PFSK-1 (cell line): ENCODE data around the gene KCND1.

Source experiments
- FOXP2 ChIP-seq: optimal IDR thresholded peaks from 2 replicates; pipeline ENCODE3; 2011; ENCODE audit warnings: borderline replicate concordance, control low read depth, inconsistent platforms; ENCODE audit not compliant: insufficient read depth; ENCODE audit errors: extremely low read length, extremely low read depth
- POLR2AphosphoS5 ChIP-seq: IDR thresholded peaks from 2 replicates; pipeline ENCODE4 v1.6.1; 2012; ENCODE audit warnings: low read depth, mild to moderate bottlenecking, control low read depth, low read length, moderate library complexity
- SIN3A ChIP-seq: IDR thresholded peaks from 2 replicates; pipeline ENCODE4 v1.6.1; 2012; ENCODE audit warnings: mild to moderate bottlenecking, low read length, moderate library complexity, borderline replicate concordance; ENCODE audit not compliant: insufficient read depth
- TAF1 ChIP-seq: IDR thresholded peaks from 2 replicates; pipeline ENCODE4 v1.6.1; 2012; ENCODE audit warnings: low read length, control low read depth, borderline replicate concordance; ENCODE audit not compliant: insufficient read depth
- TF ChIP-seq, protein P1 (sequence below), 2 experiments: IDR thresholded peaks; 2 replicates each; pipeline versions ENCODE4 v1.6.1 to v1.8.0; 2011 to 2012; ENCODE audit warnings: low read depth in 2 of 2, low read length in 2 of 2, control low read depth in 1 of 2, inconsistent platforms in 1 of 2, mild to moderate bottlenecking in 1 of 2, moderate library complexity in 1 of 2; ENCODE audit not compliant: insufficient read depth in 1 of 2

KCND1 gene

DNA sequence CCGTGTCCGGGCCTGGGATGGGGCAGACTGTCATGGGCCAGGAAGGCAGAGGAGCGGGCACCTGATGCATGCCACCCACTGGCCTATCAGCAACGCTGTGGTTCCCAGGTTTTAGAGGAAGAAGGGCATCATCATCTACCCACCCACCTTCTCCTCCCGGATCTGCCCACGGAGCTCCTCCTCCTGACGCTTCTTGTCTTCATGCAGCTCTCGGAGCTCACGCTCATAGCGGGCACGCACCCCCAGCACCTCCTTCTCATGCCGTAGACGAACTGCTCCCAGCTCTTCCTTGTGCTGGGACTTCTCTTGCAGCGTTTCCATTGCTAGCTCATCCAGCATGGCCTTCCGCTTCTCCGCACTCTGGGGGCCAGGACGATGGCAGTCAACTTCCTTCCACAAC, 11.4 kb upstream of the KCND1 start:
- TF ChIP-seq SIN3A, result no peak
- no peak for TF ChIP-seq FOXP2
- TF ChIP-seq TAF1, result no peak
- no peak for TF ChIP-seq POLR2AphosphoS5
- TF ChIP-seq, protein P1, sequence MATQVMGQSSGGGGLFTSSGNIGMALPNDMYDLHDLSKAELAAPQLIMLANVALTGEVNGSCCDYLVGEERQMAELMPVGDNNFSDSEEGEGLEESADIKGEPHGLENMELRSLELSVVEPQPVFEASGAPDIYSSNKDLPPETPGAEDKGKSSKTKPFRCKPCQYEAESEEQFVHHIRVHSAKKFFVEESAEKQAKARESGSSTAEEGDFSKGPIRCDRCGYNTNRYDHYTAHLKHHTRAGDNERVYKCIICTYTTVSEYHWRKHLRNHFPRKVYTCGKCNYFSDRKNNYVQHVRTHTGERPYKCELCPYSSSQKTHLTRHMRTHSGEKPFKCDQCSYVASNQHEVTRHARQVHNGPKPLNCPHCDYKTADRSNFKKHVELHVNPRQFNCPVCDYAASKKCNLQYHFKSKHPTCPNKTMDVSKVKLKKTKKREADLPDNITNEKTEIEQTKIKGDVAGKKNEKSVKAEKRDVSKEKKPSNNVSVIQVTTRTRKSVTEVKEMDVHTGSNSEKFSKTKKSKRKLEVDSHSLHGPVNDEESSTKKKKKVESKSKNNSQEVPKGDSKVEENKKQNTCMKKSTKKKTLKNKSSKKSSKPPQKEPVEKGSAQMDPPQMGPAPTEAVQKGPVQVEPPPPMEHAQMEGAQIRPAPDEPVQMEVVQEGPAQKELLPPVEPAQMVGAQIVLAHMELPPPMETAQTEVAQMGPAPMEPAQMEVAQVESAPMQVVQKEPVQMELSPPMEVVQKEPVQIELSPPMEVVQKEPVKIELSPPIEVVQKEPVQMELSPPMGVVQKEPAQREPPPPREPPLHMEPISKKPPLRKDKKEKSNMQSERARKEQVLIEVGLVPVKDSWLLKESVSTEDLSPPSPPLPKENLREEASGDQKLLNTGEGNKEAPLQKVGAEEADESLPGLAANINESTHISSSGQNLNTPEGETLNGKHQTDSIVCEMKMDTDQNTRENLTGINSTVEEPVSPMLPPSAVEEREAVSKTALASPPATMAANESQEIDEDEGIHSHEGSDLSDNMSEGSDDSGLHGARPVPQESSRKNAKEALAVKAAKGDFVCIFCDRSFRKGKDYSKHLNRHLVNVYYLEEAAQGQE (IDR thresholded peaks at IDR 0.05; ENCODE audit: insufficient read depth in 1 of 2, low read depth in 2 of 2, low read length in 2 of 2), result no peak

DNA sequence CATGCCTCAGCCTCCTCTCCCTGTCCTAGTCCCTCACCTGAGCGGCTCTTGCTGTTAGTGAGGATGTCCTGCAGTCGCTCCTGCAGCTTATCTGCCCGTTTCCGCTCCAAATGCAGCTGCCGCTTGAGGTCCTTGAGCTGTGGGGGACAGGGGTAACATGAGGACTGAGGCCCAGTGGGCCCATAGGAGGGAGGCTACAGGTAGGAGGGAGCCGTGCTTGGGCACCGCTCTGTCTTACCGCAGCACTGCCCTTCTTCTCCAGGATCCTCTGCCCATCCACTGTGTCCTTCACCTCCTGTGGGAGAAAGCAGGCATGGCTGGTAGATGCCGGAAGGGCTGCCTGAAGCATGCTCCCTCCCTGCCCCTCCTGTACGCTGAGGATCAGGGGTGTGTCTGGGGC, 9.5 kb upstream of the KCND1 start:
- TF ChIP-seq FOXP2, result no peak
- no peak for TF ChIP-seq SIN3A
- TF ChIP-seq, protein P1 (IDR thresholded peaks at IDR 0.05; ENCODE audit: insufficient read depth in 1 of 2, low read depth in 2 of 2, low read length in 2 of 2), result no peak
- no peak for TF ChIP-seq POLR2AphosphoS5
- TF ChIP-seq TAF1, result no peak

DNA sequence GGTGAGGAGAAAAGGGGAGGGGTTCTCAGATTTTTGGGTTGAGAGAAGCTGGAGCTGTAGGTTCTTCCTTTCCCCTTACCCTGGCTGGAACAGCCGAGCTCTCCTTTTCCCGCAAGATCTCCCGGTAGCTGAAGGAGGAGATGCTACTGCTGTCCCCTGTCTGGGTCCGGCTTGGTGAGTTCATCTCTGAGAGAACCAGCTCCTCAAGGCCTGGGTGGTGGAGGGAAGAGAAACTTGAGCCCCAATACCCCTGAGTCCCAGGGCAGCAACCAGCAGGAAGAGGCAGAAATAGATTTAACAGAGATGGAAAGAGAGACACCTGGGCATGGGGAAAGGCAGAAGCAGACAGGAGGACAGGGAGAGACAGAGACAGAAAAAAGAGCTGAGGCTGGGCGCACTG, 6.6 kb upstream of the KCND1 start:
- TF ChIP-seq FOXP2, result no peak
- no peak for TF ChIP-seq TAF1
- TF ChIP-seq, protein P1 (IDR thresholded peaks at IDR 0.05; ENCODE audit: insufficient read depth in 1 of 2, low read depth in 2 of 2, low read length in 2 of 2), result no peak
- TF ChIP-seq POLR2AphosphoS5, result no peak
- no peak for TF ChIP-seq SIN3A

DNA sequence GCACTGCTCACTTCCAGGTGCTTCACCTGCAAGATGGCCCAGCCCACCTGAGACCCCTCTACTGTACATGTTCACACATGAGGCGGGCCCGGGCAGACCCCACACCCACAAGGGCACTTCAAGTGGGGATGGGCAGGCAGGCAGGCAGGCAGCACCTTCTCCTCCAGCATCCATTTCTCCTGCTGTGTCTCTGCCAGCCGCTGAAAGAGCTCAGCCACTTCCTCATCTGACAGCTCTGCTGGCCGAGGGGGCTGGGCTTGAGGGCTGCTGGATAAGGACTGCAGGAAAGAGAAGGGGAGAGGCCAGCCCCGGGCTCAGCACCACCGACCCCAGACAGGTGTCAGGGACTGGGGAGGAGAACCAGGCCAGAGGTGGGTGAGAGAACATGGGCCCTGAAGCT, 4.4 kb upstream of the KCND1 start:
- no peak for TF ChIP-seq POLR2AphosphoS5

DNA sequence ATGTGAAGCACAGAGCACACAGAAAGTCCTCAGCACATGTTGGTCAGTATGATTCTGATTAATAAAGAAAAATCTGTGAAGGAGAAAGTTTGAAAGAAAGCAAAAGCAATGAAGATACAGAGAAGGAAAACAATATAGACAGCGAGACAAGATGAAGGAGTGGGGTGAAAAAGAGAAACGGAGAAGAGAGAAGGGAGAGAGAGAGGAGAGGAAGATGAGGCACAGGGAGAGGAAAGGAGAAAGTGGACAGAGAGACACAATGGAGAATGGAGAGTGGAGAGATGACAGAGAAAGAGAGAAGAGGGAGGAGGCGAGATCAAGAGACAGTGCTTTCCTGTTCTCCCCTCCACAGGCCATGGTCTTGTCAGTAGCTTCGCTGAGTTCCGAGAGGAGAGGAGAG, 3.9 kb upstream of the KCND1 start:
- TF ChIP-seq, protein P1 (IDR thresholded peaks at IDR 0.05; ENCODE audit: insufficient read depth in 1 of 2, low read depth in 2 of 2, low read length in 2 of 2), result no peak
- TF ChIP-seq SIN3A, result no peak
- no peak for TF ChIP-seq POLR2AphosphoS5
- TF ChIP-seq TAF1, result no peak
- no peak for TF ChIP-seq FOXP2

DNA sequence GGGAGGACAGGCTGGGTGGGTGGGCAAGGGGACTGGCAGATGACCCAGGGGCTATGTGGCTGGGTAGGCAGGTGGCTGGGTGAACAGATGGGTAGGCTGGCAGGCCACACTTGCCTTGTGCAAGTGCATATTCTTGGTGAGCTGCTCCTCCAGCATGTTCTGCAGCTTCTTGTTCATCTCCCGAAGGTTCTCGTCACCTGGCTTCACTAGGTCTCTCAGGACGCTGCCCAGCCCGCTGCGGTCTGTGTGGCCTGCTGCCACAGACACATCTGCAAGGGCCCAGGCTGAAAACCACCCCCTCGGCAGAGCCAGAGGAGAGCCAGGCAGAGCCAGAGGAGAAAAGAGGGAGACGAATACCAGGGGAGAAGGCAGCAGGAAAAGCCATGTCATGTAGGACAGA, 3.4 kb upstream of the KCND1 start:
- TF ChIP-seq POLR2AphosphoS5, result no peak
- TF ChIP-seq, protein P1 (IDR thresholded peaks at IDR 0.05; ENCODE audit: insufficient read depth in 1 of 2, low read depth in 2 of 2, low read length in 2 of 2), result no peak
- TF ChIP-seq TAF1, result no peak
- TF ChIP-seq SIN3A, result no peak
- no peak for TF ChIP-seq FOXP2
